K562 (cell line): ENCODE measurements around the gene NCOA3. TPM values are rescaled to one million over a fixed set of nuclear protein-coding genes. Genes with fewer than 3 reads are reported as not detected.

Experiments used
- ATAC-seq: fragments of 200-7000 bp; cut with Tn5 transposase; 3 replicates; pipeline ENCODE4 v1.9.1; 2020; ENCODE audit warnings: moderate library complexity
- BruUV-seq: library from RNA; stranded (reverse); fragments of 400-500 nt; replicated peaks from 2 replicates; lab custom pipeline; 2021; lab: Mats Ljungman, UMichigan
- CTCF ChIA-PET: fragments of 300-600 bp; formaldehyde crosslinking; extraction: SDS; loops from one replicate; lab custom pipeline; 2021; ENCODE audit warnings: low intra/inter-chr PET ratio; lab: Yijun Ruan, JAX
- POLR2A ChIA-PET: fragments of 300-600, 350-650 bp; sonication (Branson Sonifier 250); formaldehyde crosslinking; extraction: SDS; loops from one replicate; lab custom pipeline; 2021; ENCODE audit warnings: antibody characterized with exemption, inconsistent platforms; lab: Yijun Ruan, JAX
- DNase-seq, 4 experiments: peaks; one replicate each; pipeline versions ENCODE4 v3.0.0 to v3.0.0-alpha.2; 2011 to 2018; ENCODE audit warnings: low spot score in 3 of 4, mixed read lengths in 3 of 4; ENCODE audit errors: extremely low read depth in 1 of 4
- FAIRE-seq: peaks from 2 replicates; lab custom pipeline; 2011; peaks lifted over from hg19 to GRCh38; lab: Jason Lieb, UNC
- H2AFZ ChIP-seq: 2 replicates; pipeline ENCODE4 v1.6.0; 2011; ENCODE audit warnings: low read depth, low read length, control low read depth, inconsistent platforms
- H3K27ac ChIP-seq: fragments of 200-600 bp; 3 replicates; pipeline ENCODE4 v1.8.0; 2011; ENCODE audit warnings: low read depth, mild to moderate bottlenecking, control low read depth, inconsistent platforms, low read length, moderate library complexity, mixed read lengths; ENCODE audit errors: extremely low read depth
- H3K27me3 ChIP-seq, 2 experiments: fragments of 300-600 bp in 1 of 2; 2 replicates in 1 of 2; 3 replicates in 1 of 2; pipeline versions ENCODE4 v1.6.0 to v1.8.0; 2011; ENCODE audit warnings: inconsistent platforms in 2 of 2, low read length in 2 of 2, mild to moderate bottlenecking in 1 of 2, mixed read lengths in 1 of 2, moderate library complexity in 1 of 2; ENCODE audit not compliant: control insufficient read depth in 2 of 2, insufficient read depth in 2 of 2
- H3K36me3 ChIP-seq: fragments of 300-600 bp; 3 replicates; pipeline ENCODE4 v1.8.0; 2011; ENCODE audit warnings: mild to moderate bottlenecking, low read length, inconsistent platforms; ENCODE audit not compliant: control insufficient read depth, insufficient read depth
- H3K4me1 ChIP-seq, 2 experiments: fragments of 200-600 bp in 1 of 2; replicated peaks in 1 of 2; 2 replicates in 1 of 2; 3 replicates in 1 of 2; pipeline versions ENCODE4 v1.5.1 to v1.8.0; 2011; ENCODE audit warnings: inconsistent platforms in 2 of 2, low read length in 2 of 2, mild to moderate bottlenecking in 1 of 2, mixed read lengths in 1 of 2, moderate library complexity in 1 of 2; ENCODE audit not compliant: control insufficient read depth in 2 of 2, insufficient read depth in 2 of 2
- H3K4me2 ChIP-seq: 2 replicates; pipeline ENCODE4 v1.6.1; 2011; ENCODE audit warnings: low read length, control low read depth, inconsistent platforms, mixed read lengths; ENCODE audit not compliant: insufficient read depth
- H3K4me3 ChIP-seq: fragments of 200-600 bp; sonication (generic), shearing (Covaris generic); 2 replicates; pipeline ENCODE4 v1.5.1; 2016; ENCODE audit warnings: control low read depth, inconsistent platforms
- H3K79me2 ChIP-seq: fragments of 200-600 bp; 3 replicates; pipeline ENCODE4 v1.8.0; 2011; ENCODE audit warnings: low read length, inconsistent platforms; ENCODE audit not compliant: control insufficient read depth, insufficient read depth
- H3K9ac ChIP-seq, 2 experiments: 2 replicates each; pipeline versions ENCODE4 v1.6.0 to v1.6.1; 2011; ENCODE audit warnings: low read depth in 2 of 2, low read length in 2 of 2, control low read depth in 1 of 2, inconsistent platforms in 1 of 2, mild to moderate bottlenecking in 1 of 2, mixed read lengths in 1 of 2; ENCODE audit not compliant: insufficient read depth in 1 of 2
- H3K9me1 ChIP-seq: one replicate; pipeline ENCODE4 v1.6.0; 2011; ENCODE audit warnings: inconsistent platforms, mild to moderate bottlenecking, low read length, moderate library complexity; ENCODE audit not compliant: control insufficient read depth, insufficient read depth
- H3K9me3 ChIP-seq: replicated peaks from 2 replicates; pipeline ENCODE4 v1.5.1; 2011; ENCODE audit warnings: low read depth, low read length, inconsistent platforms; ENCODE audit not compliant: control insufficient read depth, insufficient read depth
- H4K20me1 ChIP-seq: replicated peaks from 2 replicates; pipeline ENCODE4 v1.6.1; 2011; ENCODE audit warnings: low read length, inconsistent platforms, mixed read lengths; ENCODE audit not compliant: control insufficient read depth, insufficient read depth
- ZNF197 ChIP-seq: fragments of 200-800 bp; sonication (Bioruptor generic); IDR thresholded peaks from 2 replicates; pipeline ENCODE4 v1.6.1; 2016; ENCODE audit warnings: low read depth, missing genetic modification characterization, missing compliant biosample characterization
- WGBS: fragments of 100-300 bp; shearing (Covaris generic); methylation state at CpG from one replicate; pipeline ENCODE4 v1.1.6; 2016; ENCODE audit warnings: low coverage, mixed read lengths; ENCODE audit not compliant: insufficient coverage; ENCODE audit errors: missing lambda C conversion rate; 5-methylcytosine and 5-hydroxymethylcytosine counted together
- in situ Hi-C: fragments of 300-500 bp; cut with MboI; formaldehyde crosslinking; loops from 4 replicates; pipeline ENCODE4 v1.15.0; 2018; ENCODE audit warnings: inconsistent platforms, mixed read lengths
- intact Hi-C: fragments of 100-400 bp; cut with micrococcal nuclease; formaldehyde crosslinking; loops from 2 replicates; pipeline ENCODE4 v1.14.2; 2022
- polyA plus RNA-seq, 8 experiments: library from polyadenylated mRNA; depleted of rRNA in 4 of 8; stranded (reverse) in 5 of 8; unstranded in 3 of 8; fragments of >200 nt; fragmentation: Nextera tagmentation in 2 of 8; fragmentation: Illumina TruSeq in 1 of 8; extraction: Ambion mirVana in 2 of 8; extraction: Trizol in 1 of 8; gene quantifications; 2 replicates each; pipeline versions ENCODE4 v1.2.1 to v1.2.3, GENCODE V29; 2011 to 2014; ENCODE audit warnings: inconsistent platforms in 1 of 8, missing spikeins in 1 of 8
- total RNA-seq, 7 experiments: library from RNA; depleted of rRNA in 6 of 7; stranded (reverse); fragments of >200 nt in 6 of 7; fragmentation: Illumina TruSeq in 2 of 7; extraction: Trizol in 2 of 7; gene quantifications; 2 replicates each; pipeline versions ENCODE4 v1.2.1 to v1.2.3, GENCODE V29; 2011 to 2021; ENCODE audit warnings: low replicate concordance in 1 of 7
- TF ChIP-seq, protein P1 (sequence below): sonication (generic); formaldehyde crosslinking; IDR thresholded peaks from 2 replicates; pipeline ENCODE4 v1.8.1; 2023; ENCODE audit warnings: mild to moderate bottlenecking, missing genetic modification reagents
- TF ChIP-seq, protein P2 (sequence below), 2 experiments: fragments of 450-650 bp; IDR thresholded peaks; 2 replicates each; pipeline ENCODE4 v1.6.1; 2018; ENCODE audit warnings: mild to moderate bottlenecking in 2 of 2, low read depth in 1 of 2; ENCODE audit not compliant: partially characterized antibody in 2 of 2
- TF ChIP-seq, protein P3 (sequence below), 3 experiments: fragments of 200-800 bp in 1 of 3; fragments of 250-450 bp in 1 of 3; fragments of 450-650 bp in 1 of 3; sonication (Bioruptor Pico) in 1 of 3; sonication (Bioruptor generic) in 1 of 3; formaldehyde crosslinking in 1 of 3; IDR thresholded peaks; 2 replicates each; pipeline versions ENCODE4 v1.6.1 to v1.8.0; 2016 to 2022; ENCODE audit warnings: mild to moderate bottlenecking in 2 of 3, missing genetic modification characterization in 2 of 3, missing compliant biosample characterization in 1 of 3, moderate library complexity in 1 of 3

NCOA3 gene
- total and polyA plus RNA-seq, 9 of the 15 experiments (the other 6 are each of a cell fraction or from before 2014, with no cell fraction given): 3.2 to 24.3 (median 14.4) TPM

DNA sequence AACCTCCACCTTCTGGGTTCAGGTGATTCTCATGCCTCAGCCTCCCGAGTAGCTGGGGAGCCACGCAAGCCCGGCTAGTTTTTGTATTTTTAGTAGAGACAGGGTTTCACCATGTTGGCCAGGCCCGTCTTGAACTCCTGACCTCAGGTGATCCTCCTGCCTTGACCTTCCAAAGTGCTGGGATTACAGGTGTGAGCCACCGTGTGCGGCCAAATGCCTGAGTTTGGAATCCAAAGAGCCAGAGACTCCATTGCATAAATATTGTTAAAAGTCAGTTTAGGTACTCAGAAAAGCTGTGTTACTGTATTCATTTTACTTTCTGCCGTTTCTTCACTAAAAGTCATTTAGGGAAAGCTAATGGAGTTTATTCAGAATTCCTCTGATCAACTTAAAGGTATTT, 146.3 kb downstream of the NCOA3 start (continued):
- TF ChIP-seq, protein P1, sequence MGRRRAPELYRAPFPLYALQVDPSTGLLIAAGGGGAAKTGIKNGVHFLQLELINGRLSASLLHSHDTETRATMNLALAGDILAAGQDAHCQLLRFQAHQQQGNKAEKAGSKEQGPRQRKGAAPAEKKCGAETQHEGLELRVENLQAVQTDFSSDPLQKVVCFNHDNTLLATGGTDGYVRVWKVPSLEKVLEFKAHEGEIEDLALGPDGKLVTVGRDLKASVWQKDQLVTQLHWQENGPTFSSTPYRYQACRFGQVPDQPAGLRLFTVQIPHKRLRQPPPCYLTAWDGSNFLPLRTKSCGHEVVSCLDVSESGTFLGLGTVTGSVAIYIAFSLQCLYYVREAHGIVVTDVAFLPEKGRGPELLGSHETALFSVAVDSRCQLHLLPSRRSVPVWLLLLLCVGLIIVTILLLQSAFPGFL (CRISPR knock-in tag): no peak
- TF ChIP-seq ZNF197: no peak
- TF ChIP-seq, all 486 proteins: peak for 1

DNA sequence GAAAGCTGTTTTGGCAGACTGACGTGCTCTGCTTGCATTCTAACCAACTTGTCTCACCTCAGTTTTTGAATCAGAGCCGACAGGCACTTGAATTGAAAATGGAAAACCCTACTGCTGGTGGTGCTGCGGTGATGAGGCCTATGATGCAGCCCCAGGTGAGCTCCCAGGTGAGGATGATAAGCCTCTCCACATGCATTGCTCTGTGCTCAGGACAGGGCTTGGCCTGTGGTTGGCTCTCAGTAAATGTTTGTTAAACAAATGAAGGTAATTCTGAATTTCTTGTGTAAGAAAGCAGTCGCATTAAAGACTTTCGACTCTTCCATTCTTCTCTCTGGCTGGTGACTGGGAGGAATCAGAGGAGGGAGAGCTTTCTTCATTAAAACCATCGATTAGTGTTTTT, 147.3 kb downstream of the NCOA3 start:
- Histone ChIP-seq H3K36me3 (peaks cover 64% of the 10 kb centered on the region), H3K9me3 (no peaks in the 10 kb centered on the region), H3K9me1 (no peaks in the 10 kb centered on the region), H3K4me2 (no peak overlapping the region), H3K79me2 (no peaks in the 10 kb centered on the region), H3K4me1 (no peaks in the 10 kb centered on the region), H3K27ac (no peak overlapping the region), H3K4me3 (no peak overlapping the region), H2AFZ (no peak overlapping the region), H3K9ac (no peak overlapping the region), H4K20me1 (no peaks in the 10 kb centered on the region), H3K27me3 (no peaks in the 10 kb centered on the region)
- no peak for DNase-seq
- no peak for ATAC-seq
- WGBS: 96% methylated on average over 6 of the region's 6 CpGs
- no TSS peak for BruUV-seq
- ChIA-PET POLR2A (interaction anchor here (1.8 to 2.0 kb wide), 2 partner anchors 11 to 13 kb away, joined by 7 to 8 read pairs; no protein-coding TSS in a partner anchor), CTCF (no interaction called here)
- TF ChIP-seq, protein P2, sequence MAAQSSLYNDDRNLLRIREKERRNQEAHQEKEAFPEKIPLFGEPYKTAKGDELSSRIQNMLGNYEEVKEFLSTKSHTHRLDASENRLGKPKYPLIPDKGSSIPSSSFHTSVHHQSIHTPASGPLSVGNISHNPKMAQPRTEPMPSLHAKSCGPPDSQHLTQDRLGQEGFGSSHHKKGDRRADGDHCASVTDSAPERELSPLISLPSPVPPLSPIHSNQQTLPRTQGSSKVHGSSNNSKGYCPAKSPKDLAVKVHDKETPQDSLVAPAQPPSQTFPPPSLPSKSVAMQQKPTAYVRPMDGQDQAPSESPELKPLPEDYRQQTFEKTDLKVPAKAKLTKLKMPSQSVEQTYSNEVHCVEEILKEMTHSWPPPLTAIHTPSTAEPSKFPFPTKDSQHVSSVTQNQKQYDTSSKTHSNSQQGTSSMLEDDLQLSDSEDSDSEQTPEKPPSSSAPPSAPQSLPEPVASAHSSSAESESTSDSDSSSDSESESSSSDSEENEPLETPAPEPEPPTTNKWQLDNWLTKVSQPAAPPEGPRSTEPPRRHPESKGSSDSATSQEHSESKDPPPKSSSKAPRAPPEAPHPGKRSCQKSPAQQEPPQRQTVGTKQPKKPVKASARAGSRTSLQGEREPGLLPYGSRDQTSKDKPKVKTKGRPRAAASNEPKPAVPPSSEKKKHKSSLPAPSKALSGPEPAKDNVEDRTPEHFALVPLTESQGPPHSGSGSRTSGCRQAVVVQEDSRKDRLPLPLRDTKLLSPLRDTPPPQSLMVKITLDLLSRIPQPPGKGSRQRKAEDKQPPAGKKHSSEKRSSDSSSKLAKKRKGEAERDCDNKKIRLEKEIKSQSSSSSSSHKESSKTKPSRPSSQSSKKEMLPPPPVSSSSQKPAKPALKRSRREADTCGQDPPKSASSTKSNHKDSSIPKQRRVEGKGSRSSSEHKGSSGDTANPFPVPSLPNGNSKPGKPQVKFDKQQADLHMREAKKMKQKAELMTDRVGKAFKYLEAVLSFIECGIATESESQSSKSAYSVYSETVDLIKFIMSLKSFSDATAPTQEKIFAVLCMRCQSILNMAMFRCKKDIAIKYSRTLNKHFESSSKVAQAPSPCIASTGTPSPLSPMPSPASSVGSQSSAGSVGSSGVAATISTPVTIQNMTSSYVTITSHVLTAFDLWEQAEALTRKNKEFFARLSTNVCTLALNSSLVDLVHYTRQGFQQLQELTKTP (IDR thresholded peaks at IDR 0.05; ENCODE audit: low read depth in 1 of 2, partially characterized antibody in 2 of 2): no peak
- TF ChIP-seq, protein P3, sequence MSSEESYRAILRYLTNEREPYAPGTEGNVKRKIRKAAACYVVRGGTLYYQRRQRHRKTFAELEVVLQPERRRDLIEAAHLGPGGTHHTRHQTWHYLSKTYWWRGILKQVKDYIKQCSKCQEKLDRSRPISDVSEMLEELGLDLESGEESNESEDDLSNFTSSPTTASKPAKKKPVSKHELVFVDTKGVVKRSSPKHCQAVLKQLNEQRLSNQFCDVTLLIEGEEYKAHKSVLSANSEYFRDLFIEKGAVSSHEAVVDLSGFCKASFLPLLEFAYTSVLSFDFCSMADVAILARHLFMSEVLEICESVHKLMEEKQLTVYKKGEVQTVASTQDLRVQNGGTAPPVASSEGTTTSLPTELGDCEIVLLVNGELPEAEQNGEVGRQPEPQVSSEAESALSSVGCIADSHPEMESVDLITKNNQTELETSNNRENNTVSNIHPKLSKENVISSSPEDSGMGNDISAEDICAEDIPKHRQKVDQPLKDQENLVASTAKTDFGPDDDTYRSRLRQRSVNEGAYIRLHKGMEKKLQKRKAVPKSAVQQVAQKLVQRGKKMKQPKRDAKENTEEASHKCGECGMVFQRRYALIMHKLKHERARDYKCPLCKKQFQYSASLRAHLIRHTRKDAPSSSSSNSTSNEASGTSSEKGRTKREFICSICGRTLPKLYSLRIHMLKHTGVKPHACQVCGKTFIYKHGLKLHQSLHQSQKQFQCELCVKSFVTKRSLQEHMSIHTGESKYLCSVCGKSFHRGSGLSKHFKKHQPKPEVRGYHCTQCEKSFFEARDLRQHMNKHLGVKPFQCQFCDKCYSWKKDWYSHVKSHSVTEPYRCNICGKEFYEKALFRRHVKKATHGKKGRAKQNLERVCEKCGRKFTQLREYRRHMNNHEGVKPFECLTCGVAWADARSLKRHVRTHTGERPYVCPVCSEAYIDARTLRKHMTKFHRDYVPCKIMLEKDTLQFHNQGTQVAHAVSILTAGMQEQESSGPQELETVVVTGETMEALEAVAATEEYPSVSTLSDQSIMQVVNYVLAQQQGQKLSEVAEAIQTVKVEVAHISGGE (CRISPR knock-in tag; IDR thresholded peaks at IDR 0.05): peak in 1 of 3 experiments; percentile 78; a peak in 1 of 6 replicates
- intact Hi-C loops: no loop called here
- FAIRE-seq: no peak
- in situ Hi-C loops: no loop called here
